Upper lobe of right lung (tissue), 1 donor: ENCODE results near the gene PDLIM7. TPM values are rescaled to one million over a fixed set of nuclear protein-coding genes. Genes with fewer than 3 reads are reported as not detected.

Source experiments
- ATAC-seq: fragments of 200-7000 bp; cut with Tn5 transposase; one replicate; pipeline ENCODE4 v1.9.1; 2020; ENCODE audit warnings: mild to moderate bottlenecking, moderate library complexity
- DNase-seq: peaks from one replicate; pipeline ENCODE4 v3.0.0-alpha.2; 2020
- H3K27ac ChIP-seq: fragments of 200-600 bp; one replicate; pipeline ENCODE4 v1.8.0; 2022
- H3K27me3 ChIP-seq: fragments of 200-600 bp; one replicate; pipeline ENCODE4 v1.8.0; 2022; ENCODE audit warnings: mild to moderate bottlenecking
- H3K36me3 ChIP-seq: fragments of 200-600 bp; one replicate; pipeline ENCODE4 v1.8.0; 2022
- H3K4me1 ChIP-seq: fragments of 200-600 bp; one replicate; pipeline ENCODE4 v1.8.0; 2022
- H3K4me3 ChIP-seq: fragments of 200-600 bp; one replicate; pipeline ENCODE4 v1.8.0; 2022; ENCODE audit warnings: mild to moderate bottlenecking
- H3K9me3 ChIP-seq: fragments of 200-600 bp; one replicate; pipeline ENCODE4 v1.8.0; 2022
- intact Hi-C: fragments of 100-400 bp; cut with DNase I; formaldehyde crosslinking; loops from one replicate; pipeline ENCODE4 v1.11.0; 2022
- total RNA-seq: library from RNA; stranded (reverse); fragmentation: NEBNext Ultra II Directional; extraction: Animal tissue kit (Norgen Biotek cat#: 25700); gene quantifications from one replicate; pipeline ENCODE4 v1.2.1, GENCODE V29; 2021
- TF ChIP-seq, protein P1 (sequence below): fragments of 200-600 bp; IDR thresholded peaks from one replicate; pipeline ENCODE4 v1.8.0; 2022; ENCODE audit warnings: antibody characterized with exemption
- donor health status: DM: no; HTN: yes; CAD: no; lungs with severe emphysema.

PDLIM7 gene
- total RNA-seq, 1 donor from 2014 or later: 59.1 TPM

- no peaks in the 10 kb centered on the region for H3K27me3 ChIP-seq
- peak overlapping the region; percentile 75 for H3K4me3 ChIP-seq
- TF ChIP-seq, protein P1, sequence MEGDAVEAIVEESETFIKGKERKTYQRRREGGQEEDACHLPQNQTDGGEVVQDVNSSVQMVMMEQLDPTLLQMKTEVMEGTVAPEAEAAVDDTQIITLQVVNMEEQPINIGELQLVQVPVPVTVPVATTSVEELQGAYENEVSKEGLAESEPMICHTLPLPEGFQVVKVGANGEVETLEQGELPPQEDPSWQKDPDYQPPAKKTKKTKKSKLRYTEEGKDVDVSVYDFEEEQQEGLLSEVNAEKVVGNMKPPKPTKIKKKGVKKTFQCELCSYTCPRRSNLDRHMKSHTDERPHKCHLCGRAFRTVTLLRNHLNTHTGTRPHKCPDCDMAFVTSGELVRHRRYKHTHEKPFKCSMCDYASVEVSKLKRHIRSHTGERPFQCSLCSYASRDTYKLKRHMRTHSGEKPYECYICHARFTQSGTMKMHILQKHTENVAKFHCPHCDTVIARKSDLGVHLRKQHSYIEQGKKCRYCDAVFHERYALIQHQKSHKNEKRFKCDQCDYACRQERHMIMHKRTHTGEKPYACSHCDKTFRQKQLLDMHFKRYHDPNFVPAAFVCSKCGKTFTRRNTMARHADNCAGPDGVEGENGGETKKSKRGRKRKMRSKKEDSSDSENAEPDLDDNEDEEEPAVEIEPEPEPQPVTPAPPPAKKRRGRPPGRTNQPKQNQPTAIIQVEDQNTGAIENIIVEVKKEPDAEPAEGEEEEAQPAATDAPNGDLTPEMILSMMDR: no peak
- peak overlapping the region; percentile 81 for H3K27ac ChIP-seq
- H3K4me1 ChIP-seq: peaks cover 51% of the 10 kb centered on the region
- H3K36me3 ChIP-seq: no peaks in the 10 kb centered on the region
- no peaks in the 10 kb centered on the region for H3K9me3 ChIP-seq
- peak; percentile 2 for ATAC-seq
- intact Hi-C loops: no loop called here
- DNase-seq: peak; percentile 76
These were observed 595 bp downstream of the PDLIM7 start for GRCh38 chr5:177496727-177497291.

GRCh38 chr5:177496070-177496726 lies 1.2 kb downstream of the PDLIM7 start:
- peak overlapping the region; percentile 81 for H3K27ac ChIP-seq
- TF ChIP-seq, protein P1: peak; percentile 27
- no peak for ATAC-seq
- H3K27me3 ChIP-seq: no peaks in the 10 kb centered on the region
- no peaks in the 10 kb centered on the region for H3K9me3 ChIP-seq
- H3K4me3 ChIP-seq: peak overlapping the region; percentile 75
- DNase-seq: peak; percentile 65
- no peaks in the 10 kb centered on the region for H3K36me3 ChIP-seq
- intact Hi-C loops: no loop called here
- peaks cover 51% of the 10 kb centered on the region for H3K4me1 ChIP-seq

- peak overlapping the region; percentile 81 for H3K27ac ChIP-seq
- H3K9me3 ChIP-seq: no peaks in the 10 kb centered on the region
- H3K27me3 ChIP-seq: no peaks in the 10 kb centered on the region
- peak overlapping the region; percentile 75 for H3K4me3 ChIP-seq
- H3K36me3 ChIP-seq: peaks cover 6% of the 10 kb centered on the region
- ATAC-seq (no peak), DNase-seq (peak; percentile 72)
- TF ChIP-seq, protein P1: peak; percentile 1
- intact Hi-C loops: no loop called here
- peaks cover 47% of the 10 kb centered on the region for H3K4me1 ChIP-seq
These were observed 2.0 kb downstream of the PDLIM7 start for GRCh38 chr5:177495243-177496060.

GRCh38 chr5:177494346-177495195 lies 2.8 kb downstream of the PDLIM7 start:
- ATAC-seq (peak; percentile 35), DNase-seq (peak; percentile 74)
- peaks cover 47% of the 10 kb centered on the region for H3K4me1 ChIP-seq
- H3K27me3 ChIP-seq: no peaks in the 10 kb centered on the region
- peaks cover 14% of the 10 kb centered on the region for H3K36me3 ChIP-seq
- TF ChIP-seq, protein P1: peak; percentile 30
- intact Hi-C loops: no loop called here
- H3K4me3 ChIP-seq: peak overlapping the region; percentile 75
- no peaks in the 10 kb centered on the region for H3K9me3 ChIP-seq
- peak overlapping the region; percentile 81 for H3K27ac ChIP-seq

- no peak for DNase-seq
- H3K27ac ChIP-seq: peak overlapping the region; percentile 81
- peaks cover 18% of the 10 kb centered on the region for H3K36me3 ChIP-seq
- TF ChIP-seq, protein P1: no peak
- peaks cover 47% of the 10 kb centered on the region for H3K4me1 ChIP-seq
- intact Hi-C loops: no loop called here
- H3K27me3 ChIP-seq: no peaks in the 10 kb centered on the region
- H3K4me3 ChIP-seq: no peak overlapping the region
- no peaks in the 10 kb centered on the region for H3K9me3 ChIP-seq
- ATAC-seq: no peak
These were observed 3.5 kb downstream of the PDLIM7 start for GRCh38 chr5:177493795-177494345.
